GM12874 (cell line): ENCODE measurements around the gene ZNF18.

Experiments
- TF ChIP-seq, protein P1 (sequence below): IDR thresholded peaks from 2 replicates; pipeline ENCODE4 v1.5.1; 2011; ENCODE audit warnings: low read depth, mild to moderate bottlenecking, control low read depth, low read length, moderate library complexity; ENCODE audit not compliant: insufficient read depth

Gene ZNF18

GRCh38 chr17:11986179-11986941 lies 10.9 kb downstream of the ZNF18 start:
- TF ChIP-seq, protein P1, sequence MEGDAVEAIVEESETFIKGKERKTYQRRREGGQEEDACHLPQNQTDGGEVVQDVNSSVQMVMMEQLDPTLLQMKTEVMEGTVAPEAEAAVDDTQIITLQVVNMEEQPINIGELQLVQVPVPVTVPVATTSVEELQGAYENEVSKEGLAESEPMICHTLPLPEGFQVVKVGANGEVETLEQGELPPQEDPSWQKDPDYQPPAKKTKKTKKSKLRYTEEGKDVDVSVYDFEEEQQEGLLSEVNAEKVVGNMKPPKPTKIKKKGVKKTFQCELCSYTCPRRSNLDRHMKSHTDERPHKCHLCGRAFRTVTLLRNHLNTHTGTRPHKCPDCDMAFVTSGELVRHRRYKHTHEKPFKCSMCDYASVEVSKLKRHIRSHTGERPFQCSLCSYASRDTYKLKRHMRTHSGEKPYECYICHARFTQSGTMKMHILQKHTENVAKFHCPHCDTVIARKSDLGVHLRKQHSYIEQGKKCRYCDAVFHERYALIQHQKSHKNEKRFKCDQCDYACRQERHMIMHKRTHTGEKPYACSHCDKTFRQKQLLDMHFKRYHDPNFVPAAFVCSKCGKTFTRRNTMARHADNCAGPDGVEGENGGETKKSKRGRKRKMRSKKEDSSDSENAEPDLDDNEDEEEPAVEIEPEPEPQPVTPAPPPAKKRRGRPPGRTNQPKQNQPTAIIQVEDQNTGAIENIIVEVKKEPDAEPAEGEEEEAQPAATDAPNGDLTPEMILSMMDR, result no peak

GRCh38 chr17:11981862-11982261 lies 15.4 kb downstream of the ZNF18 start:
- TF ChIP-seq, protein P1, result no peak

DNA sequence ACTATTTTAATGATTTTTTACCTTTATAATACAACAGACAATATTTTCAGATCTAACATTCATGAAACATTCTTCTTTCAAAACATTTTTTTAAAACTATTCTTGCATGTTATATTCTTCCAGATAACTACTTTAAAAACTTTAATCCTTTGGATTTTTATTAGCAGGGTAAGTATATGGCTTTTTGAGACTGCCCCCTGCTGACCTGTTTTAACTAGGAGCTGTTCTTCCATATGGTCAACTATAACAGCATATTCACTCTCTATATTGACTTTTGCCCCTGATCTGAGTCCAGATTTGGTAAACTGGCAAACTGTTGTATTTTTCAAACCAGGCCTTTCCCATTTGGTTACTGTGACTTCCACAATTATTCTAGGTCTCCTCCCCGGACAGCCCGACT lies 16.5 kb downstream of the ZNF18 start:
- TF ChIP-seq, protein P1, result no peak

DNA sequence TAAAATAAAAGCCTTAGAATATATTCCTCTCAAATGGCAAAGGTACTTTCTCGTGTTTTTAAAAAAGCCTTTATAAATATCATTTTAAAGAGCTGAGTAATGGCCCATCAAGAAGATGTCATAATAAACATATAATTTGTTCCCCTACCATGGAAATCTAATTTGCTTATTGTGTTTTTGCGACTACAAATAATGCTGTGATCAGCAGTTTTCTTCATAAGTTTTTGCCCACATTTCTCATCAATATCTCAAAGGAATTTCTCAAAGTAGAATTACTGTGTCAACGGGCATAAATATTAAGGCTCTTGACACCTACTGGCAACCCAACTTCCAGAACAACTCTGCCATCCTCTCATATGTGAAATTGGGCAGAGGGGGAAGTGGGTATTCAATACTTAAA lies 17.5 kb downstream of the ZNF18 start:
- TF ChIP-seq, protein P1, result no peak

DNA sequence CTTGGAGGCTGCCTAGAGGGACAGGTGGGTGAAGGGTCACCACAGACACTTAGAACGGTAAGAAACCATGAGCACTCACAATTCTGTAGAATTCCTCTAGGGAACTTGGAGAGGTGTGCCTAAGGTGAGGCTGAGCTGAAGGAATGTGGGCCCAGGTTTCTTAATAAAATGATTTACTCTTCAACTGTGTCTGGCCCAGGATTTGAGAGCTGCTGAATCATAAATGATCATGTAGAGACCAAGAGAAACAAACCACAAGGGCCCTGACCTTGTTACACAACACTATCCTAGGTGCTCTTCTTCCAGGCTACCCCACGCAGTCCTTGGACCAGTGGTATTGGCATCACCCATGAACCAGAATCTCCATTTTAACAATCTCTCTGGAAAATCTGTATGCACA lies 27.7 kb downstream of the ZNF18 start:
- TF ChIP-seq, protein P1, result no peak

GRCh38 chr17:11954936-11955335 lies 42.3 kb downstream of the ZNF18 start:
- TF ChIP-seq, protein P1, result no peak

GRCh38 chr17:11953924-11954323 lies 43.4 kb downstream of the ZNF18 start:
- TF ChIP-seq, protein P1, result no peak

DNA sequence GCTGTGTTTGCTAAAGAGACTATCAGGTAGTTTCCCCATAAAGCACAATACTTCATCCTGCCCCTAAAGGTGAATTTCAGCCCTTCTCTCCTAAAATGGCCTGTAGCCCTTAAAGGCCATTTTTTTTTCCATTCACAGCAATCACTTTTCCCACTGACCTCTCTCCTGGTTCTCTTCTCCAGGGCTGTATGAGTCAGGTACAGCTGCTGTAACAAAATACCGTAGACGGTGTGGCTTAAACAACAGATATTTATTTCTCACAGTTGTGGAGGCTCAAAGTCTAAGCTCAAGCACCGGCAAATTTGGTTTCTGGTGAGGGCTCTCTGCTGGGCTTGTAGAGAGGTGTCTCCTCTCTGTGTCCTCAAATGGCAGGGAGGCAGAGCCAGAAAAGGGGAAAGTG lies 44.7 kb downstream of the ZNF18 start:
- TF ChIP-seq, protein P1, result no peak
